Mammary epithelial cell (primary cell): Measurements from ENCODE around the gene ESM1.

Source experiments
- EZH2 ChIP-seq: IDR thresholded peaks from 2 replicates; pipeline ENCODE4 v1.6.1; 2012; ENCODE audit warnings: low read length, inconsistent platforms, borderline replicate concordance
- TF ChIP-seq, protein P1 (sequence below), 2 donors: IDR thresholded peaks in 1 of 2; conservative IDR thresholded peaks in 1 of 2; 2 replicates each; pipeline ENCODE4 v1.5.1; 2011 to 2012; ENCODE audit warnings: inconsistent platforms in 2 of 2, low read length in 2 of 2, mild to moderate bottlenecking in 2 of 2, control low read depth in 1 of 2, low read depth in 1 of 2; ENCODE audit not compliant: insufficient read depth in 1 of 2; ENCODE audit errors: extremely low read depth in 1 of 2

DNA sequence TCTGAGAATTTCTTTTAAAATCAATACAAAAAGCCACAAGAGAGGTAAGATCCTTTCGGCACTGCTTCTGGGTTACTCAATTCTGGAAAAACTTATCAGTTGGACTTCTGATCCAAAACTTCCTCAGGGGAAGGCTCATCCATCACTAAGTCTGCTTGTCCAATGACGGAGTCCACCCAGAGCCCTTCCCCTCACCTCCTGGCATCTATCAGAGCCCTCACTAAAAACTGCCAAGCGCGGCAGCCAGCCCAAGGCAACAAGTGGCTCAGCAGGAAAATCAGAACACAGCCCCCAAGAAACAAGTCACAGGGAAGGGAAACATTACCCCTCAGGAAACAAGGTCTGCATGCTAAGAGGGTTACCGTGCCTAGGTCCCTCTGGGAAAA is 869 bp upstream of the ESM1 start:
- TF ChIP-seq, protein P1, sequence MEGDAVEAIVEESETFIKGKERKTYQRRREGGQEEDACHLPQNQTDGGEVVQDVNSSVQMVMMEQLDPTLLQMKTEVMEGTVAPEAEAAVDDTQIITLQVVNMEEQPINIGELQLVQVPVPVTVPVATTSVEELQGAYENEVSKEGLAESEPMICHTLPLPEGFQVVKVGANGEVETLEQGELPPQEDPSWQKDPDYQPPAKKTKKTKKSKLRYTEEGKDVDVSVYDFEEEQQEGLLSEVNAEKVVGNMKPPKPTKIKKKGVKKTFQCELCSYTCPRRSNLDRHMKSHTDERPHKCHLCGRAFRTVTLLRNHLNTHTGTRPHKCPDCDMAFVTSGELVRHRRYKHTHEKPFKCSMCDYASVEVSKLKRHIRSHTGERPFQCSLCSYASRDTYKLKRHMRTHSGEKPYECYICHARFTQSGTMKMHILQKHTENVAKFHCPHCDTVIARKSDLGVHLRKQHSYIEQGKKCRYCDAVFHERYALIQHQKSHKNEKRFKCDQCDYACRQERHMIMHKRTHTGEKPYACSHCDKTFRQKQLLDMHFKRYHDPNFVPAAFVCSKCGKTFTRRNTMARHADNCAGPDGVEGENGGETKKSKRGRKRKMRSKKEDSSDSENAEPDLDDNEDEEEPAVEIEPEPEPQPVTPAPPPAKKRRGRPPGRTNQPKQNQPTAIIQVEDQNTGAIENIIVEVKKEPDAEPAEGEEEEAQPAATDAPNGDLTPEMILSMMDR (conservative IDR thresholded peaks at IDR 0.05 in 1 of 2, IDR thresholded peaks at IDR 0.05 in 1 of 2; ENCODE audit: extremely low read depth in 1 of 2, insufficient read depth in 1 of 2, low read depth in 1 of 2, low read length in 2 of 2): no peak
- no peak for TF ChIP-seq EZH2
